HFF-Myc (cell line): Measurements from ENCODE around the gene HOTAIR.

Source experiments
- DNase-seq: peaks from one replicate; pipeline ENCODE4 v3.0.0-alpha.2; 2011; ENCODE audit warnings: low read depth; ENCODE audit errors: extremely low read depth
- H3K4me3 ChIP-seq: replicated peaks from 2 replicates; pipeline ENCODE4 v1.5.1; 2011; ENCODE audit warnings: low read depth, mild to moderate bottlenecking, control low read depth, low read length
- CTCF ChIP-seq: IDR thresholded peaks from 2 replicates; pipeline ENCODE4 v1.5.1; 2012; ENCODE audit warnings: mild to moderate bottlenecking, low read depth, low read length, control low read depth; ENCODE audit errors: missing control alignments

Gene HOTAIR

GRCh38 chr12:54015018-54015931, 40.5 kb upstream of the HOTAIR start:
- no peak overlapping the region for H3K4me3 ChIP-seq
- DNase-seq = no peak
- TF ChIP-seq CTCF = no peak

GRCh38 chr12:54014377-54015017, 39.7 kb upstream of the HOTAIR start:
- TF ChIP-seq CTCF = no peak
- DNase-seq = no peak
- H3K4me3 ChIP-seq = no peak overlapping the region

- TF ChIP-seq CTCF = no peak
Observed at GRCh38 chr12:54012631-54013409, 38.1 kb upstream of the HOTAIR start.

GRCh38 chr12:54011665-54012532, 37.1 kb upstream of the HOTAIR start:
- H3K4me3 ChIP-seq = no peak overlapping the region
- DNase-seq = no peak
- TF ChIP-seq CTCF = no peak

More at GRCh38 chr12:54012631-54013409, 38.1 kb upstream of the HOTAIR start:
- H3K4me3 ChIP-seq = no peak overlapping the region
- no peak for DNase-seq

- no peak for TF ChIP-seq CTCF
- no peak for DNase-seq
- no peak overlapping the region for H3K4me3 ChIP-seq
Observed at GRCh38 chr12:54010972-54011664, 36.4 kb upstream of the HOTAIR start.
